ENCODE measurements around the gene HERC3. TPM values are rescaled to one million over a fixed set of nuclear protein-coding genes. Genes with fewer than 3 reads are reported as not detected.

Gene HERC3
- total and polyA plus RNA-seq, 2 donors (not counting 3 experiments of a cell fraction or from before 2014, with no cell fraction given) = 6.3 to 21.2 TPM

DNA sequence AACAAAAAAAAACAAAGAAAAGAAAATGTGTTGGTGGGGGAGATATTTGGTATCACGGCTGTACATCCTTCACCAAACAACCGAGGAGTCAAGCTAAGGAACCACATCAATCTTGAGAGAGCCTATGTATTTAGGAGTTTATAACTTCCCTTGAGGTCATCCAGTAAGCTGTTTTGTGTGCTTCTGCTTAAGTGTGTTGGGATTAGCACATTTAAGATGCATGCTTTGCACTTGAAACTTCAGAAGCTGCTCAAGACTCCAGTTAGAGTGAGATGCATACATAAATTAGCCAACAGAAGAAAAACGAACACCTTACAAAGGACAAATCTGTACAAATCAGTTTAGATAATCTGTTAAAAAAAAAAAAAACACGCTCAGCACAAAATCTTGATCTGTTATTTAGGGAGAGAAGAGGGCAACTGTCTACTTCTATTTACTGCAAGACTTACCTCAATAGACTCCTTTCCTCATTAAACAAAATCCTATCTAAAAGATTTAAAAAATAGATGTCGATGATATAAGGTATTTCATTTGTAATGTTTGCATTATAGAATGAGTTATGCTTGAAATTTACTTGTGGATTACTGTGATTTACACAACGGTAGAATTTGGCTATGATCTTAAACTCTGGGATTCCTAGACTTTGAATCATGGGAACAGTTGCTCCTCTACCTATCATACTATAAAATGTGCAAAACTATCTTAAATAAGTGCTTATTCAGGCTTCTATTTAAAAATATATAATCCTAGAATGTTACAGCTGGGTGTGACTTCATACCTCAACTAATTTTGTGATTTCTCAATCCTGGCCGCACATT, 159.2 kb downstream of the HERC3 start:
- no peaks in the 10 kb centered on the region for H4K20me1 ChIP-seq (replicated peaks; ENCODE audit: control insufficient read depth, extremely low read depth, insufficient read depth, low read length)
- ChIA-PET CTCF (interaction anchor here (0.6 kb wide), 1 partner anchor 43 kb away, joined by 3 read pairs; no protein-coding TSS in a partner anchor), POLR2A (no interaction called here)
- TF ChIP-seq, protein P1, sequence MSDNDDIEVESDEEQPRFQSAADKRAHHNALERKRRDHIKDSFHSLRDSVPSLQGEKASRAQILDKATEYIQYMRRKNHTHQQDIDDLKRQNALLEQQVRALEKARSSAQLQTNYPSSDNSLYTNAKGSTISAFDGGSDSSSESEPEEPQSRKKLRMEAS (IDR thresholded peaks at IDR 0.05; ENCODE audit: insufficient read depth, insufficient read length) = no peak
- TF ChIP-seq POLR2A (IDR thresholded peaks at IDR 0.05; ENCODE audit: low read depth, low read length) = no peak
- TF ChIP-seq GATA2 (IDR thresholded peaks at IDR 0.05; ENCODE audit: insufficient read depth, insufficient read length, low read depth, low read length) = no peak
- TF ChIP-seq, protein P2, sequence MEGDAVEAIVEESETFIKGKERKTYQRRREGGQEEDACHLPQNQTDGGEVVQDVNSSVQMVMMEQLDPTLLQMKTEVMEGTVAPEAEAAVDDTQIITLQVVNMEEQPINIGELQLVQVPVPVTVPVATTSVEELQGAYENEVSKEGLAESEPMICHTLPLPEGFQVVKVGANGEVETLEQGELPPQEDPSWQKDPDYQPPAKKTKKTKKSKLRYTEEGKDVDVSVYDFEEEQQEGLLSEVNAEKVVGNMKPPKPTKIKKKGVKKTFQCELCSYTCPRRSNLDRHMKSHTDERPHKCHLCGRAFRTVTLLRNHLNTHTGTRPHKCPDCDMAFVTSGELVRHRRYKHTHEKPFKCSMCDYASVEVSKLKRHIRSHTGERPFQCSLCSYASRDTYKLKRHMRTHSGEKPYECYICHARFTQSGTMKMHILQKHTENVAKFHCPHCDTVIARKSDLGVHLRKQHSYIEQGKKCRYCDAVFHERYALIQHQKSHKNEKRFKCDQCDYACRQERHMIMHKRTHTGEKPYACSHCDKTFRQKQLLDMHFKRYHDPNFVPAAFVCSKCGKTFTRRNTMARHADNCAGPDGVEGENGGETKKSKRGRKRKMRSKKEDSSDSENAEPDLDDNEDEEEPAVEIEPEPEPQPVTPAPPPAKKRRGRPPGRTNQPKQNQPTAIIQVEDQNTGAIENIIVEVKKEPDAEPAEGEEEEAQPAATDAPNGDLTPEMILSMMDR (IDR thresholded peaks at IDR 0.05; ENCODE audit: extremely low read depth in 1 of 2, insufficient read depth in 1 of 2, low read depth in 1 of 2, low read length in 2 of 2) = no peak
- TF ChIP-seq FOS (IDR thresholded peaks at IDR 0.05; ENCODE audit: borderline replicate concordance, insufficient read depth, low read length) = no peak
- TF ChIP-seq POLR2AphosphoS5 (IDR thresholded peaks at IDR 0.05; ENCODE audit: insufficient read depth, low read depth, low read length) = no peak
- no peak for TF ChIP-seq MYC (IDR thresholded peaks at IDR 0.05; ENCODE audit: low read depth, low read length)
- TF ChIP-seq EZH2 (IDR thresholded peaks at IDR 0.05; ENCODE audit: borderline replicate concordance, low read depth, low read length, severe bottlenecking) = no peak
- no peak for TF ChIP-seq JUN (IDR thresholded peaks at IDR 0.05; ENCODE audit: borderline replicate concordance, insufficient read depth, insufficient read length, low read depth)
- no peaks in the 10 kb centered on the region for H3K27me3 ChIP-seq (ENCODE audit: control insufficient read depth in 2 of 2, insufficient read depth in 2 of 2, low read length in 2 of 2)
- H3K36me3 ChIP-seq (ENCODE audit: control insufficient read depth in 2 of 2, extremely low read depth in 1 of 2, insufficient read depth in 2 of 2, low read length in 2 of 2) = peaks cover 0 to 9% of the 10 kb centered on the region in 2 experiments
- H3K9me1 ChIP-seq (replicated peaks; ENCODE audit: control insufficient read depth, extremely low read depth, insufficient read depth, low read length) = no peaks in the 10 kb centered on the region
- H3K4me2 ChIP-seq (ENCODE audit: insufficient read depth, low read length) = no peak overlapping the region
- no peak overlapping the region for H2AFZ ChIP-seq (ENCODE audit: low read depth, low read length)
- H3K79me2 ChIP-seq (ENCODE audit: control insufficient read depth, insufficient read depth, low read length) = no peaks in the 10 kb centered on the region
- BruUV-seq (replicated peaks) = no TSS peak
- no peak overlapping the region for H3K4me3 ChIP-seq (replicated peaks in 1 of 3; ENCODE audit: insufficient read depth in 1 of 3, low read depth in 1 of 3, low read length in 3 of 3)
- DNase-seq (ENCODE audit: low read depth, low spot score) (no peak), FAIRE-seq (no peak)
- no peak overlapping the region for H3K9ac ChIP-seq (replicated peaks; ENCODE audit: extremely low read depth, insufficient read depth, low read length)
- no peaks in the 10 kb centered on the region for H3K9me3 ChIP-seq (replicated peaks; ENCODE audit: control insufficient read depth, insufficient read depth, low read length)
- no peaks in the 10 kb centered on the region for H3K4me1 ChIP-seq (ENCODE audit: control insufficient read depth, extremely low read depth, insufficient read depth, low read length)
- no peak overlapping the region for H3K27ac ChIP-seq (ENCODE audit: insufficient read depth, low read depth, low read length)
- dilution Hi-C loops (cut with MboI; ENCODE audit: extremely low pct_ligation_motif_present, low sequenced_read_pairs) (no loop called here), intact Hi-C loops (cut with micrococcal nuclease) (no loop called here)

All from endothelial cell of umbilical vein (primary cell).